CD4-positive, alpha-beta memory T cell (primary cell): Measurements from ENCODE around the gene GTF2F1. TPM values are rescaled to one million over a fixed set of nuclear protein-coding genes. Genes with fewer than 3 reads are reported as not detected.

Experiments
- CTCF ChIA-PET: fragments of 350-600 bp; sonication (Branson Sonifier 250); formaldehyde crosslinking; loops from one replicate; lab custom pipeline; 2021; ENCODE audit warnings: inconsistent platforms; ENCODE audit not compliant: partially characterized antibody; lab: Charles Lee
- POLR2A ChIA-PET: fragments of 350-600 bp; sonication (Branson Sonifier 250); formaldehyde crosslinking; loops from one replicate; lab custom pipeline; 2021; ENCODE audit not compliant: partially characterized antibody; lab: Charles Lee
- DNase-seq, 5 donors: peaks; one replicate each; pipeline versions ENCODE4 v3.0.0 to v3.0.0-alpha.2; 2020 to 2022; ENCODE audit warnings: mixed read lengths in 1 of 5
- H3K27ac ChIP-seq: one replicate; pipeline ENCODE4 v1.7.0; 2013; ENCODE audit warnings: low read depth, low read length
- H3K27me3 ChIP-seq: 2 replicates; pipeline ENCODE4 v1.7.0; 2013; ENCODE audit warnings: mild to moderate bottlenecking, low read length, moderate library complexity; ENCODE audit not compliant: insufficient read depth
- H3K36me3 ChIP-seq: 2 replicates; pipeline ENCODE4 v1.7.0; 2013; ENCODE audit warnings: mild to moderate bottlenecking, low read length, moderate library complexity; ENCODE audit not compliant: insufficient read depth
- H3K4me1 ChIP-seq: 2 replicates; pipeline ENCODE4 v1.7.0; 2013; ENCODE audit warnings: mild to moderate bottlenecking, low read length, moderate library complexity; ENCODE audit not compliant: insufficient read depth
- H3K4me3 ChIP-seq, 2 donors: one replicate each; pipeline ENCODE4 v1.7.0; 2013; ENCODE audit warnings: low read length in 2 of 2, mild to moderate bottlenecking in 1 of 2
- H3K9me3 ChIP-seq, 2 donors: one replicate each; pipeline ENCODE4 v1.7.0; 2013; ENCODE audit warnings: low read length in 2 of 2, control low read depth in 1 of 2; ENCODE audit not compliant: control insufficient read depth in 1 of 2
- H3K27ac Mint-ChIP-seq, 7 donors: one replicate each; pipeline ENCODE4 v1.8.0; 2020 to 2021; ENCODE audit warnings: mixed read lengths in 7 of 7, mild to moderate bottlenecking in 6 of 7, inconsistent platforms in 3 of 7, moderate library complexity in 3 of 7
- H3K27me3 Mint-ChIP-seq, 2 donors: one replicate each; pipeline ENCODE4 v1.8.0; 2020 to 2021; ENCODE audit warnings: mixed read lengths in 2 of 2
- H3K36me3 Mint-ChIP-seq, 2 donors: one replicate each; pipeline ENCODE4 v1.8.0; 2020 to 2021; ENCODE audit warnings: mixed read lengths in 2 of 2, inconsistent platforms in 1 of 2, mild to moderate bottlenecking in 1 of 2
- H3K4me1 Mint-ChIP-seq, 4 donors: one replicate each; pipeline ENCODE4 v1.8.0; 2020 to 2021; ENCODE audit warnings: mixed read lengths in 4 of 4, mild to moderate bottlenecking in 1 of 4
- H3K4me3 Mint-ChIP-seq, 8 donors: one replicate each; pipeline ENCODE4 v1.8.0; 2020 to 2021; ENCODE audit warnings: mixed read lengths in 8 of 8, mild to moderate bottlenecking in 7 of 8, moderate library complexity in 6 of 8, inconsistent platforms in 3 of 8
- H3K9me3 Mint-ChIP-seq, 8 donors: one replicate each; pipeline ENCODE4 v1.8.0; 2020 to 2021; ENCODE audit warnings: mixed read lengths in 8 of 8, mild to moderate bottlenecking in 5 of 8, inconsistent platforms in 3 of 8, moderate library complexity in 1 of 8
- intact Hi-C: fragments of 100-400 bp; cut with micrococcal nuclease; formaldehyde crosslinking; loops from one replicate; pipeline ENCODE4 v1.15.1; 2023
- polyA plus RNA-seq, 2 donors: library from polyadenylated mRNA; unstranded; fragments of 300-500 nt; fragmentation: Illumina TruSeq; gene quantifications; one replicate each; pipeline ENCODE4 v1.2.3, GENCODE V29; 2021
- total RNA-seq, 2 experiments: library from RNA; stranded (reverse); gene quantifications; one replicate each; pipeline ENCODE4 v1.2.3, GENCODE V29; 2021

Gene GTF2F1, protein sequence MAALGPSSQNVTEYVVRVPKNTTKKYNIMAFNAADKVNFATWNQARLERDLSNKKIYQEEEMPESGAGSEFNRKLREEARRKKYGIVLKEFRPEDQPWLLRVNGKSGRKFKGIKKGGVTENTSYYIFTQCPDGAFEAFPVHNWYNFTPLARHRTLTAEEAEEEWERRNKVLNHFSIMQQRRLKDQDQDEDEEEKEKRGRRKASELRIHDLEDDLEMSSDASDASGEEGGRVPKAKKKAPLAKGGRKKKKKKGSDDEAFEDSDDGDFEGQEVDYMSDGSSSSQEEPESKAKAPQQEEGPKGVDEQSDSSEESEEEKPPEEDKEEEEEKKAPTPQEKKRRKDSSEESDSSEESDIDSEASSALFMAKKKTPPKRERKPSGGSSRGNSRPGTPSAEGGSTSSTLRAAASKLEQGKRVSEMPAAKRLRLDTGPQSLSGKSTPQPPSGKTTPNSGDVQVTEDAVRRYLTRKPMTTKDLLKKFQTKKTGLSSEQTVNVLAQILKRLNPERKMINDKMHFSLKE
- 10 to 100 TPM; 56.3 to 57.7 TPM for total RNA-seq
- polyA plus RNA-seq: 10 to 100 TPM in 1 of 2 donors, 1 to 10 TPM in 1; 6.6 to 27.5 TPM

DNA sequence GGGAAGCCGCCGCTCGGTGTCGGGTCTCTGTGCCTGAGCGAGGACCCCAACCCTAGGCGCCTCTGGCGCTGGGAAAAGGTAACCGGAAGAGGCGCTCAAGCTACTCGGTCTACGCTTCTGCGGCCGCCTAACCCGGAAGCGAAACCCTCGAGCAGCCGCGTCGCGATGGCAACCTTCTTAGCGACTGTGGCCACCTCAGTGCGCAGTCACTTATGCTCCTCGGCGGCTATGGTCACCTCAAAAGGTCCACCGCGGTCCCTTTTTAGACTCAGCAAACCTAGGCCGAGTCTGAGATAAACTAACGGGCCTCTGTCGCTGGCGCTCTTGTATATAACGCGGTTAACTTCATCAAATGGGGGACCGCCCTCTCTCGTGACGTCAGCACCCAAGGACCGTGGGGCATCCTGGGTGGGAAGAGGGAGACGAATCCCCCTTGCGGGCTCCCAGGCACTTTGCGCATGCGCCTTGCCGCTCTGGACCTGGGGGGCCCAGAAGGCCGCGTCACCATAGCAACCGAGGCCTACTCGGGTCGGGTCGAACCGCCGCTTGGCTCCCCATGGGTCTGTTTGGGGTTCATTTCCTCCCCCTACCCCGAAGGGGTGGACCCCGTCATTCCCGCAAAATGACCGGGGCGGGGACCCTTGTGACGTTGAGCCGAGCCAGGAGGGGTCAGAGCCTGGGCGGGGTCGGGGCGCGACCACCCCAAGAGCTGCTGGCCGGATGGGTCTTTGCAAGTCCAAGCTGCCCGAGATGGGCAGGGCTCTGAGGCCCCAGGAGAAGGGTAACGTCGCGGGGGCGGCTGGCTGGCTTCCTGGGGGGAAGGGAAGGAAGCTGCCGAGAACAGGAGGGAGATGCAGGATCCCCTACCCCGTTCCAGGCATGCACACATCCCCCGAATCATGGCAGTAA, at the start of gene GTF2F1:
TSS of gene GTF2F1 (minus strand) at position 91 of the 909 bp plus-strand sequence. CDS start 169 bp downstream, outside the sequence.
- peak within 1 kb of the TSS; percentile 96 to 99 (median 98) for H3K27ac Mint-ChIP-seq
- intact Hi-C loops: loop anchor here (1.0 kb wide), 3 partner anchors 20 to 32 kb away; partner anchors contain the start of gene CLPP
- DNase-seq: peak; percentile 93 to 95 (median 94)
- Histone ChIP-seq H3K36me3 (peaks cover 16% of the 10 kb centered on the region), H3K27me3 (no peaks in the 10 kb centered on the region), H3K4me1 (peaks cover 15% of the 10 kb centered on the region), H3K27ac (peak within 1 kb of the TSS; percentile 96), H3K9me3 (no peaks in the 10 kb centered on the region), H3K4me3 (peak within 1 kb of the TSS; percentile 68 to 82)
- CTCF ChIA-PET: interaction anchor here (0.5 kb wide), 1 partner anchor 14 kb away, joined by 3 read pairs; no protein-coding TSS in a partner anchor
- H3K36me3 Mint-ChIP-seq: peaks cover 9 to 35% of the 10 kb centered on the region in 2 donors
- POLR2A ChIA-PET: interaction anchor here (1.0 to 3.6 kb wide), 8 partner anchors 17 to 676 kb away, joined by 4 to 30 read pairs (median 6); partner anchors contain the start of genes ALKBH7, CLPP, DENND1C and KHSRP
- H3K9me3 Mint-ChIP-seq: no peaks in the 10 kb centered on the region
- H3K27me3 Mint-ChIP-seq: no peaks in the 10 kb centered on the region
- peak within 1 kb of the TSS; percentile 93 to 98 (median 96) for H3K4me3 Mint-ChIP-seq
- peaks cover 17 to 30% (median 23%) of the 10 kb centered on the region in 4 donors for H3K4me1 Mint-ChIP-seq

DNA sequence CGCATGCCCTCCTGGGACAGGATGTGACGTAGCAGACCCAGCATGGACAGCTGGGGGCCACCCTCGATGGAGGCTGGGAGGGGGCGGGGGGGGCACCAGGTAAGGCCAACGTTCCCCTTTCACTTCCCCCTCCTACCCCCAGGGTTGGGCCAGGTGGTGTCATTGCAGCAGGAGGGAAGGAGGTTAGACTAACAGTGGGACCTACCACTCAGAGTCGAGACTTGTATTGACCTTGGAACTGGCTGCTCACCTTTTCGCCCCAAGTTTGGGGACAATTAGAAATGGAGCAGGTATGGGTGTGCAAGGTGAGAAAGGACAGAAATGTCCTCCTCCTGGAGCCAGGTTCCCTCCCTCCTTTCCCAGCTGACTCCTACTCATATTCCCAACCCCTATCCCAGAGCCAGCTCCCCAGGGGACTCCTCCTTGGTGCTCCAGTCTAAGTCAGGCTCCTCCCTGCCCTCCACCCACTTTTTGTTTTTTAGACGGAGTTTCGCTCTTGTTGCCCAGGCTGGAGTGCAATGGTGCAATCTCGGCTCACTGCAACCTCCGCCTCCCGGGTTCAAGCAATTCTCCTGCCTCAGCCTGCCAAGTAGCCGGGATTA, 49.2 kb upstream of the GTF2F1 start:
- Mint-ChIP-seq H3K4me3 (no peak overlapping the region), H3K27me3 (no peaks in the 10 kb centered on the region), H3K36me3 (peaks cover 9 to 17% of the 10 kb centered on the region in 2 donors), H3K27ac (no peak overlapping the region), H3K9me3 (no peaks in the 10 kb centered on the region), H3K4me1 (no peaks in the 10 kb centered on the region)
- intact Hi-C loops: no loop called here
- DNase-seq: peak in 1 of 5 donors; percentile 10
- no peaks in the 10 kb centered on the region for H3K27me3 ChIP-seq
- H3K27ac ChIP-seq: no peak overlapping the region
- H3K36me3 ChIP-seq: no peaks in the 10 kb centered on the region
- POLR2A ChIA-PET: no interaction called here
- no peaks in the 10 kb centered on the region for H3K4me1 ChIP-seq
- no peaks in the 10 kb centered on the region for H3K9me3 ChIP-seq
- CTCF ChIA-PET: no interaction called here
- H3K4me3 ChIP-seq: no peak overlapping the region

DNA sequence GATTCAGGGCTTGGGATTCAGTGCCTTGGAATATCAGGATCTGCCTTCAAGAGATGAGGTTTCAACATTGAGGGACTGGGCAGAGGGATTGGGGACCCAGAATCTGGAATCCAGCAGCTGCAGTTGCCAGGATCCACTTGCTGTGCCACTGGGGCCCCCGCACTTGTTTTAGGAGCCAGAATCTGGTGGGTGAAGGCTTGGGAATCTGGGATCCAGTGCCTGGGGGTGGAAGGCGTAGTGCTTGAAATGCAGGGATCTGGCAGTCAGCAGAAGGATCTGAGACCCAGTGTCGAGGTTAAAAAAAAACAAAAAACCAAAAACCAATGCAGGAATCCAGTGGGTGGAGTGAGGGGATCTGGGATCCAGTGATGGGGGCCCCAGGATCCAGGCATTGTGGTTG, 47.9 kb upstream of the GTF2F1 start:
- DNase-seq: no peak
- no peaks in the 10 kb centered on the region for H3K4me1 ChIP-seq
- Mint-ChIP-seq H3K27me3 (no peaks in the 10 kb centered on the region), H3K4me3 (no peak overlapping the region), H3K9me3 (no peaks in the 10 kb centered on the region), H3K27ac (no peak overlapping the region), H3K4me1 (no peaks in the 10 kb centered on the region), H3K36me3 (peaks cover 1 to 5% of the 10 kb centered on the region in 2 donors)
- no peaks in the 10 kb centered on the region for H3K36me3 ChIP-seq
- CTCF ChIA-PET: no interaction called here
- H3K27me3 ChIP-seq: no peaks in the 10 kb centered on the region
- H3K27ac ChIP-seq: no peak overlapping the region
- H3K4me3 ChIP-seq: no peak overlapping the region
- intact Hi-C loops: no loop called here
- H3K9me3 ChIP-seq: no peaks in the 10 kb centered on the region
- POLR2A ChIA-PET: no interaction called here

DNA sequence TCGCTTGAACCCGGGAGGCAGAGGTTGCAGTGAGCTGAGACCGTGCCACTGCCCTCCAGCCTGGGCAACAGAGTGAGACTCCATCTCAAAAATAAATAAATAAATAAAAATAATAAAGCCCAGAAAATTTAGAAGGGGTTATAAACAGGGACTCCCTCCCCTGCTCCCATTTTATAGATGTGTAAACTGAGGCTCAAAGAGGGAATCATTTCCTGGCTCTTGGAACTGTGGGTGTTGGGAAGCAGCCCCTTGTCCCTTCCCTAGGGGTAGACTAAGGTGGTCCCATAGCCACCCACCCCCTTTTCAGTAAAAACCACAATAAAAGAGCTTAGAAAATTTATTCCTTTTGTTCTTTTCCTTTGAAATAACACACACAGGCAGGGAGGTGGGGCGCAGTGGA, 46.8 kb upstream of the GTF2F1 start:
- no peaks in the 10 kb centered on the region for H3K36me3 ChIP-seq
- CTCF ChIA-PET: no interaction called here
- H3K27ac ChIP-seq: no peak overlapping the region
- DNase-seq: no peak
- Mint-ChIP-seq H3K36me3 (no peaks in the 10 kb centered on the region), H3K4me3 (no peak overlapping the region), H3K27ac (peak overlapping the region in 1 of 7 donors; percentile 57), H3K27me3 (no peaks in the 10 kb centered on the region), H3K9me3 (no peaks in the 10 kb centered on the region), H3K4me1 (no peaks in the 10 kb centered on the region)
- POLR2A ChIA-PET: no interaction called here
- no peaks in the 10 kb centered on the region for H3K27me3 ChIP-seq
- H3K4me1 ChIP-seq: no peaks in the 10 kb centered on the region
- intact Hi-C loops: no loop called here
- no peaks in the 10 kb centered on the region for H3K9me3 ChIP-seq
- H3K4me3 ChIP-seq: no peak overlapping the region

DNA sequence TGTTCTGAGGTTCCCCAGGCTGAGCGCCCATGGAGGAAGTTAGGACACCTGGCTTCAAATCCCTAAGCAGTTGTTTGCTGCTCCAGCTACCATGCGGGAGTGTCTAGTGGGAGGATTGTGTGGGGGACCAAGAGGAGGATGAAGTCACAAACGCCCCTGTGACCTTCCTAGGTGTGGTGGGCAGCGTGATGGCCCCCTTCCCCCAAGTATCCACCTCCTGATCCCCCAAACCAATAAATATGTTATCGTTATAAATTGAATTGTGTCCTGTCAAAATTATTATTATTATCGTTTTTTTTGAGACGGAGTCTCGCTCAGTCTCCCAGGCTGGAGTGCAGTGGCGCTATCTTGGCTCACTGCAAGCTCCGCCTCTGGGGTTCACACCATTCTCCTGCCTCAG, 40.7 kb upstream of the GTF2F1 start, which contains the start of gene SLC25A41:
TSS of gene SLC25A41 (minus strand) at position 101 of the 400 bp plus-strand sequence. CDS start at position 31, 70 bp downstream.
- intact Hi-C loops: no loop called here
- Mint-ChIP-seq H3K27me3 (no peaks in the 10 kb centered on the region), H3K36me3 (no peaks in the 10 kb centered on the region), H3K27ac (no peak within 1 kb of the TSS), H3K4me3 (no peak within 1 kb of the TSS), H3K9me3 (no peaks in the 10 kb centered on the region), H3K4me1 (peaks cover 0 to 1% (median 0%) of the 10 kb centered on the region in 4 donors)
- no peak for DNase-seq
- no peak within 1 kb of the TSS for H3K4me3 ChIP-seq
- no peaks in the 10 kb centered on the region for H3K9me3 ChIP-seq
- POLR2A ChIA-PET: no interaction called here
- H3K27me3 ChIP-seq: no peaks in the 10 kb centered on the region
- peaks cover 4% of the 10 kb centered on the region for H3K4me1 ChIP-seq
- CTCF ChIA-PET: no interaction called here
- H3K36me3 ChIP-seq: no peaks in the 10 kb centered on the region
- H3K27ac ChIP-seq: no peak within 1 kb of the TSS

DNA sequence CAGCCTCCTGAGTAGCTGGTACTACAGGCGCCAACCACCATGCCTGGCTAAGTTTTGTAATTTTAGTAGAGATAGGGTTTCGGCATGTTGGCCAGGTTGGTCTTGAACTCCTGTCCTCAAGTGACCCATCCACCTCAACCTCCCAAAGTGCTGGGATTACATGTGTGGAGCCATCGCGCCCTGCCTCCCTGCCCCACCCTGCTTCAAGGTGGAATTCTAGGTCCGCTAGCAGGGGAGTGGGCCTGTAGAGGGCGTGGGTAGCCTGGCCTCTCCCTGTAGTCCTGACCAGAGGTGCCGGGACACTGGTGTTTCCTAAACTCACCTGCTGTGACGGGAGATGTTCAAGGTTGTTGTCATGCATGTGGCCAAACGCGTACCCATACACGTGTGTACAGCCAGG, 40.2 kb upstream of the GTF2F1 start:
- H3K9me3 Mint-ChIP-seq: no peaks in the 10 kb centered on the region
- peaks cover 0 to 1% (median 0%) of the 10 kb centered on the region in 4 donors for H3K4me1 Mint-ChIP-seq
- H3K27me3 Mint-ChIP-seq: no peaks in the 10 kb centered on the region
- H3K4me3 Mint-ChIP-seq: no peak overlapping the region
- DNase-seq: no peak
- Histone ChIP-seq H3K9me3 (no peaks in the 10 kb centered on the region), H3K27ac (no peak overlapping the region), H3K4me1 (peaks cover 4% of the 10 kb centered on the region), H3K36me3 (no peaks in the 10 kb centered on the region), H3K4me3 (no peak overlapping the region), H3K27me3 (no peaks in the 10 kb centered on the region)
- POLR2A ChIA-PET: no interaction called here
- CTCF ChIA-PET: no interaction called here
- H3K36me3 Mint-ChIP-seq: no peaks in the 10 kb centered on the region
- no peak overlapping the region for H3K27ac Mint-ChIP-seq
- intact Hi-C loops: no loop called here
